K562 (cell line): Measurements from ENCODE around the gene SNTG2. TPM values are rescaled to one million over a fixed set of nuclear protein-coding genes. Genes with fewer than 3 reads are reported as not detected.

Experiments
- ATAC-seq: fragments of 200-7000 bp; cut with Tn5 transposase; 3 replicates; pipeline ENCODE4 v1.9.1; 2020; ENCODE audit warnings: moderate library complexity
- BruUV-seq: library from RNA; stranded (reverse); fragments of 400-500 nt; replicated peaks from 2 replicates; lab custom pipeline; 2021; lab: Mats Ljungman, UMichigan
- CTCF ChIA-PET: fragments of 300-600 bp; formaldehyde crosslinking; extraction: SDS; loops from one replicate; lab custom pipeline; 2021; ENCODE audit warnings: low intra/inter-chr PET ratio; lab: Yijun Ruan, JAX
- POLR2A ChIA-PET: fragments of 300-600, 350-650 bp; sonication (Branson Sonifier 250); formaldehyde crosslinking; extraction: SDS; loops from one replicate; lab custom pipeline; 2021; ENCODE audit warnings: antibody characterized with exemption, inconsistent platforms; lab: Yijun Ruan, JAX
- DNase-seq, 4 experiments: peaks; one replicate each; pipeline versions ENCODE4 v3.0.0 to v3.0.0-alpha.2; 2011 to 2018; ENCODE audit warnings: low spot score in 3 of 4, mixed read lengths in 3 of 4; ENCODE audit errors: extremely low read depth in 1 of 4
- FAIRE-seq: peaks from 2 replicates; lab custom pipeline; 2011; peaks lifted over from hg19 to GRCh38; lab: Jason Lieb, UNC
- H2AFZ ChIP-seq: 2 replicates; pipeline ENCODE4 v1.6.0; 2011; ENCODE audit warnings: low read depth, low read length, control low read depth, inconsistent platforms
- H3K27ac ChIP-seq: fragments of 200-600 bp; 3 replicates; pipeline ENCODE4 v1.8.0; 2011; ENCODE audit warnings: low read depth, mild to moderate bottlenecking, control low read depth, inconsistent platforms, low read length, moderate library complexity, mixed read lengths; ENCODE audit errors: extremely low read depth
- H3K27me3 ChIP-seq, 2 experiments: fragments of 300-600 bp in 1 of 2; 2 replicates in 1 of 2; 3 replicates in 1 of 2; pipeline versions ENCODE4 v1.6.0 to v1.8.0; 2011; ENCODE audit warnings: inconsistent platforms in 2 of 2, low read length in 2 of 2, mild to moderate bottlenecking in 1 of 2, mixed read lengths in 1 of 2, moderate library complexity in 1 of 2; ENCODE audit not compliant: control insufficient read depth in 2 of 2, insufficient read depth in 2 of 2
- H3K36me3 ChIP-seq: fragments of 300-600 bp; 3 replicates; pipeline ENCODE4 v1.8.0; 2011; ENCODE audit warnings: mild to moderate bottlenecking, low read length, inconsistent platforms; ENCODE audit not compliant: control insufficient read depth, insufficient read depth
- H3K4me1 ChIP-seq, 2 experiments: fragments of 200-600 bp in 1 of 2; replicated peaks in 1 of 2; 2 replicates in 1 of 2; 3 replicates in 1 of 2; pipeline versions ENCODE4 v1.5.1 to v1.8.0; 2011; ENCODE audit warnings: inconsistent platforms in 2 of 2, low read length in 2 of 2, mild to moderate bottlenecking in 1 of 2, mixed read lengths in 1 of 2, moderate library complexity in 1 of 2; ENCODE audit not compliant: control insufficient read depth in 2 of 2, insufficient read depth in 2 of 2
- H3K4me2 ChIP-seq: 2 replicates; pipeline ENCODE4 v1.6.1; 2011; ENCODE audit warnings: low read length, control low read depth, inconsistent platforms, mixed read lengths; ENCODE audit not compliant: insufficient read depth
- H3K4me3 ChIP-seq: fragments of 200-600 bp; sonication (generic), shearing (Covaris generic); 2 replicates; pipeline ENCODE4 v1.5.1; 2016; ENCODE audit warnings: control low read depth, inconsistent platforms
- H3K79me2 ChIP-seq: fragments of 200-600 bp; 3 replicates; pipeline ENCODE4 v1.8.0; 2011; ENCODE audit warnings: low read length, inconsistent platforms; ENCODE audit not compliant: control insufficient read depth, insufficient read depth
- H3K9ac ChIP-seq, 2 experiments: 2 replicates each; pipeline versions ENCODE4 v1.6.0 to v1.6.1; 2011; ENCODE audit warnings: low read depth in 2 of 2, low read length in 2 of 2, control low read depth in 1 of 2, inconsistent platforms in 1 of 2, mild to moderate bottlenecking in 1 of 2, mixed read lengths in 1 of 2; ENCODE audit not compliant: insufficient read depth in 1 of 2
- H3K9me1 ChIP-seq: one replicate; pipeline ENCODE4 v1.6.0; 2011; ENCODE audit warnings: inconsistent platforms, mild to moderate bottlenecking, low read length, moderate library complexity; ENCODE audit not compliant: control insufficient read depth, insufficient read depth
- H3K9me3 ChIP-seq: replicated peaks from 2 replicates; pipeline ENCODE4 v1.5.1; 2011; ENCODE audit warnings: low read depth, low read length, inconsistent platforms; ENCODE audit not compliant: control insufficient read depth, insufficient read depth
- H4K20me1 ChIP-seq: replicated peaks from 2 replicates; pipeline ENCODE4 v1.6.1; 2011; ENCODE audit warnings: low read length, inconsistent platforms, mixed read lengths; ENCODE audit not compliant: control insufficient read depth, insufficient read depth
- ARID3A ChIP-seq: IDR thresholded peaks from 2 replicates; pipeline ENCODE4 v1.6.1; 2012; ENCODE audit warnings: low read depth, low read length, improper control_type of control experiment, borderline replicate concordance
- E2F1 ChIP-seq: sonication (generic); formaldehyde crosslinking; IDR thresholded peaks from 2 replicates; pipeline ENCODE4 v1.8.1; 2023; ENCODE audit warnings: mild to moderate bottlenecking, missing genetic modification reagents, moderate library complexity
- POLR2B ChIP-seq: fragments of 450-650 bp; IDR thresholded peaks from 2 replicates; pipeline ENCODE4 v1.6.1; 2018; ENCODE audit warnings: low read depth; ENCODE audit not compliant: partially characterized antibody
- PTBP1 ChIP-seq: fragments of 200-400 bp; formaldehyde crosslinking; IDR thresholded peaks from 2 replicates; pipeline ENCODE4 v1.6.1; 2017; ENCODE audit warnings: low read depth, low read length
- RFX7 ChIP-seq: fragments of 250-450 bp; sonication (Bioruptor Pico); IDR thresholded peaks from 2 replicates; pipeline ENCODE4 v1.5.1; 2021; ENCODE audit warnings: mild to moderate bottlenecking
- TOE1 ChIP-seq, 2 experiments: fragments of 450-650 bp in 1 of 2; sonication (generic) in 1 of 2; formaldehyde crosslinking in 1 of 2; IDR thresholded peaks; 2 replicates each; pipeline versions ENCODE4 v1.7.1 to v1.8.0; 2016 to 2022; ENCODE audit warnings: borderline replicate concordance in 2 of 2, mild to moderate bottlenecking in 2 of 2, antibody characterized with exemption in 1 of 2, inconsistent platforms in 1 of 2, low read depth in 1 of 2, missing genetic modification reagents in 1 of 2, moderate library complexity in 1 of 2
- ZNF507 ChIP-seq: conservative IDR thresholded peaks from 2 replicates; pipeline ENCODE4 v1.6.1; 2017; ENCODE audit warnings: missing genetic modification characterization, missing compliant biosample characterization
- WGBS: fragments of 100-300 bp; shearing (Covaris generic); methylation state at CpG from one replicate; pipeline ENCODE4 v1.1.6; 2016; ENCODE audit warnings: low coverage, mixed read lengths; ENCODE audit not compliant: insufficient coverage; ENCODE audit errors: missing lambda C conversion rate; 5-methylcytosine and 5-hydroxymethylcytosine counted together
- in situ Hi-C: fragments of 300-500 bp; cut with MboI; formaldehyde crosslinking; loops from 4 replicates; pipeline ENCODE4 v1.15.0; 2018; ENCODE audit warnings: inconsistent platforms, mixed read lengths
- intact Hi-C: fragments of 100-400 bp; cut with micrococcal nuclease; formaldehyde crosslinking; loops from 2 replicates; pipeline ENCODE4 v1.14.2; 2022
- polyA plus RNA-seq, 8 experiments: library from polyadenylated mRNA; depleted of rRNA in 4 of 8; stranded (reverse) in 5 of 8; unstranded in 3 of 8; fragments of >200 nt; fragmentation: Nextera tagmentation in 2 of 8; fragmentation: Illumina TruSeq in 1 of 8; extraction: Ambion mirVana in 2 of 8; extraction: Trizol in 1 of 8; gene quantifications; 2 replicates each; pipeline versions ENCODE4 v1.2.1 to v1.2.3, GENCODE V29; 2011 to 2014; ENCODE audit warnings: inconsistent platforms in 1 of 8, missing spikeins in 1 of 8
- total RNA-seq, 7 experiments: library from RNA; depleted of rRNA in 6 of 7; stranded (reverse); fragments of >200 nt in 6 of 7; fragmentation: Illumina TruSeq in 2 of 7; extraction: Trizol in 2 of 7; gene quantifications; 2 replicates each; pipeline versions ENCODE4 v1.2.1 to v1.2.3, GENCODE V29; 2011 to 2021; ENCODE audit warnings: low replicate concordance in 1 of 7

The SNTG2 gene
- total and polyA plus RNA-seq, 9 of the 15 experiments (the other 6 are each of a cell fraction or from before 2014, with no cell fraction given) = not detected

GRCh38 chr2:943461-943797 lies 7.2 kb upstream of the SNTG2 start (continued):
- TF ChIP-seq ARID3A (no peak), POLR2B (no peak), PTBP1 (no peak), ZNF507 (tag) (no peak)

GRCh38 chr2:943821-944220 lies 6.8 kb upstream of the SNTG2 start:
- CTCF ChIA-PET = no interaction called here
- Histone ChIP-seq H3K79me2 (no peaks in the 10 kb centered on the region), H3K4me3 (no peak overlapping the region), H3K27ac (no peak overlapping the region), H2AFZ (no peak overlapping the region), H3K4me2 (no peak overlapping the region), H3K4me1 (no peaks in the 10 kb centered on the region), H4K20me1 (no peaks in the 10 kb centered on the region), H3K9me3 (no peaks in the 10 kb centered on the region), H3K27me3 (peaks cover 2 to 18% of the 10 kb centered on the region in 2 experiments; a peak in 3 of 5 replicates), H3K9me1 (no peaks in the 10 kb centered on the region), H3K9ac (no peak overlapping the region), H3K36me3 (no peaks in the 10 kb centered on the region)
- ATAC-seq = no peak
- BruUV-seq = no TSS peak
- FAIRE-seq = no peak
- intact Hi-C loops = no loop called here
- in situ Hi-C loops = no loop called here
- no peak for TF ChIP-seq E2F1 (CRISPR knock-in tag)
- TF ChIP-seq RFX7 (CRISPR knock-in tag) = no peak
- TF ChIP-seq TOE1 (IDR thresholded peaks at IDR 0.05; ENCODE audit: borderline replicate concordance) = no peak
- no peak for TF ChIP-seq TOE1 (CRISPR knock-in tag; IDR thresholded peaks at IDR 0.05; ENCODE audit: borderline replicate concordance, low read depth)
- WGBS = 0% methylated on average over 3 of the region's 3 CpGs
- POLR2A ChIA-PET = no interaction called here
- DNase-seq = no peak
